HG02943 (cell line): Measurements from ENCODE around the gene LRRC4B.
"Not testable (repeated sequence)": the region's sequence is repeated elsewhere in the genome, so short reads cannot be mapped to it uniquely, and the experiment has no call there.

Source experiments
- ATAC-seq: cut with Tn5 transposase; IDR thresholded peaks from one replicate; pipeline ENCODE4 v1.9.1; 2021; ENCODE audit warnings: mild to moderate bottlenecking, low read depth, moderate library complexity; ENCODE audit not compliant: unreplicated experiment

The LRRC4B gene, protein sequence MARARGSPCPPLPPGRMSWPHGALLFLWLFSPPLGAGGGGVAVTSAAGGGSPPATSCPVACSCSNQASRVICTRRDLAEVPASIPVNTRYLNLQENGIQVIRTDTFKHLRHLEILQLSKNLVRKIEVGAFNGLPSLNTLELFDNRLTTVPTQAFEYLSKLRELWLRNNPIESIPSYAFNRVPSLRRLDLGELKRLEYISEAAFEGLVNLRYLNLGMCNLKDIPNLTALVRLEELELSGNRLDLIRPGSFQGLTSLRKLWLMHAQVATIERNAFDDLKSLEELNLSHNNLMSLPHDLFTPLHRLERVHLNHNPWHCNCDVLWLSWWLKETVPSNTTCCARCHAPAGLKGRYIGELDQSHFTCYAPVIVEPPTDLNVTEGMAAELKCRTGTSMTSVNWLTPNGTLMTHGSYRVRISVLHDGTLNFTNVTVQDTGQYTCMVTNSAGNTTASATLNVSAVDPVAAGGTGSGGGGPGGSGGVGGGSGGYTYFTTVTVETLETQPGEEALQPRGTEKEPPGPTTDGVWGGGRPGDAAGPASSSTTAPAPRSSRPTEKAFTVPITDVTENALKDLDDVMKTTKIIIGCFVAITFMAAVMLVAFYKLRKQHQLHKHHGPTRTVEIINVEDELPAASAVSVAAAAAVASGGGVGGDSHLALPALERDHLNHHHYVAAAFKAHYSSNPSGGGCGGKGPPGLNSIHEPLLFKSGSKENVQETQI

DNA sequence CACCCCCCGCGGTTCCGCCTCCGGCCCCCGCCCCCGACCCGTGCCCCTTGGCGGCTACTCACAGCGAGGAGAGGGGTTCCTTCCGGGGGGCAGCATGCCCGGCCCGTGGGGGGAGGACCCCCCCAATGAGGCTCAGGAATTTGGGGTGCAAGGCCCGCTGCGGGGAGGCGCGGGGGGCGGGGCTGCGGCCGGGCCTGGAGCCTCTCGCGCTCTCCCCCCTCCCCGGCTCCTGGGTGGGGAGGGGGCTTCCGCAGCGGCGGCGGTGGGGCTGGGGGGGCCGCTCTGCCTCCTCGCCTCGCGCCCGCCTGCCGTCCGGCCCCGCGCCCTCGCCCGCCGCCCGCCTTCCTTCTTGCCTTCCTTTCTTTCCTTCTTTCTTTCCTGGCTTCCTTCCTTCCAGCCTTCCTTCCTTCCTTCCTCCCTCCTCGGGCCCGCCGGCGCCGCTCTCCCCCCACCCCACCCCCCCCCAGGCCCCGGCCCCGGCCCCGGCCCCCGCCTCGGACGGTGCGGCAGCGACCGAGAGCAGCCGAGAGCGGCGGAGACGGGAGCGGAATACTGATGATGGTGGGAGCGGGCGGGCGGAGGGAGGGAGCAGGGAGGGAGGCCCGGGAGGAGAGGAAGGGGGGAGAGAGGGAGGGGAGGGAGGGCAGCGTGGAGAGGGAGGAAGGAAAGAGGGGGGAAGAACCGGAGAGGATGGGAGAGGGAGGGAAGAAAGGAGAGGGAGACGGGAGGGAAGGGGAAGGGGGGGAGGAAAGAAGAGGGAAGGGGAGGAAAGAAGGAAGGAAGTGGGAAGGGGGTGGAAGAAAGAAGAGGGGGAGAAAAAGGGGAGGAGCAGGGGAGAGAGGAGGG lies at the start of gene LRRC4B:
LRRC4B (minus strand) TSS at position 554 of the 846 bp plus-strand sequence. CDS start 19,597 bp downstream, outside the sequence.
- ATAC-seq, result no peak

DNA sequence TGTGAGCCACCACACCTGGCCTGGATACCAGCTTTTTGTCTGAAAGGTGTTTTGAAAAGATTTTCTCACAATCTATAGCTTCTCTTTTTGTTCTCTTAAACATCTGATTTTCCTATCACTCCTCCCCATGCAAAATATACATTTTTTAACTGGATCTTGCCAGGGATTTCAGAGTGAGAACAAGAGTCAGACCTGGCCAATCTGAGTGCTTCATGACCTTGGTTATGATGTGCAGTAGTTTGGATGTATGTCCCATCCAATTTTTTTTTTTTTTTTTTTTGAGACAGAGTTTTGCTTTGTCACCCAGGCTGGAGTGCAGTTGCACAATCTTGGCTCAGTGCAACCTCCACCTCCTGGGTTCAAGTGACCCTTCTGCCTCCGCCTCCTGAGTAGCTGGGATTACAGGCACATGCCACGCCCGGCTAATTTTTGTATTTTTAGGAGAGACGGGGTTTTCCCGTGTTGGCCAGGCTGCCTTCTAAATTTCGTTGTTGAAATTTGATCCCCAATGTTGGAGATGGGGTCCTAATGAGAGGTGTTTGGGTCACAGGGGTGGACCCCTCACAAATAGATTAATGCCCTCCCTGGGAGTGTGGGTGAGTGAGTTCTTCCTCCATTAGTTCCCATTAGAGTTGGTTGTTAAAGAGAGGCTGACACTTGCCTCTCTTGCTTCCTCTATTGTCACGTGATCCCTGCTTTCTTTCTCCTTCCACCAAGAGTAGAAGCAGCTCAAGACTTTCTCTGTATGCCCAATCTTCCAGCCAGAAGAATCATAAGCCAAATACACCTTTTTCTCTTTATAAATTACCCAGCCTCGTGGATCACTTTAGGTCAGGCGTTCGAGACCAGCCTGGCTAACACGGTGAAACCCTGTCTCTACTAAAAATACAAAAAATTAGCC lies 44.5 kb upstream of the LRRC4B start:
- not testable (repeated sequence) for ATAC-seq

DNA sequence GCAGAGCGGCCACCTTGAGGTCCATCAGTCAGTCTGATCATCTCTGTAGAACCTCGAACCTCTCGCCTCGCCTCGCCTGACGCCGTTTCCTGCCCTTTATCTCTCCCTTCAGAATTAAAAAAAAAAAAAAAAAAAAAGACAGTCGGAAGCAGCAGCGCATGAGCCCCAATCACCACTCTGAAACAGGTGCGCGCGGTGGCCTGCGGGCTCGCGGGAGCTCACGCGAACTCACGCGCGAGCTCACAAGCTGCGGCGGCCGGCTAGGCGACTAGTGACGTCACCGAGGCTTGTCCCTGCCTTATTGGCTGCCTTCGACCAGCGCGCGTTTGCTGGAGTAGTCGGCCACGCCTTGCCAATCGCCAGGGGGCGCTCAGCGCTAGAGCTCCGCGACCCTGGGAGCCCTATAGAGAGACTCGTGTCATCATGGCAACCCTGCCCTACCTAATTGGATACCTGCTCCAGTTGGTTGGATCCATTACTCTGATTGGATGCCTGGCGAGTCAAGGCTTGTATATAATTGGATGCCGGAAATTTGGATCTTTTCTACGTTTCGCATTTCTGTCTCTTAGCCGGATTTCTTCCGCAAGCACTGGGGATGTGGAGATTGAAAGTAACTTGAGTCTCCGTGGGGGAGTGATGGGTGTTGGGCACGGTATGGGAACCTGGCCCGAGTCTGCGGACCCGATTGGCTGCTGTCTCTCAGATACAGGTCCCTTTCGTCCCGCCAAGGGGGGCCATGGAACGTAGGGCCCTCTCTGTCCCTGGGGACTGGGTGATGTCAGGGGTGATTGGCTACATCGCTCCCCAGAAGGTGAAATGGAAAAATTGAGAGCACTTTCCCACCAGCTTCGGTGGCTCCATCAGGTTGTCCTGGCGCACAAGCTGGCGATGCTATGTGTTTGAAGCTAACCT lies 39.9 kb upstream of the LRRC4B start:
- no peak for ATAC-seq

DNA sequence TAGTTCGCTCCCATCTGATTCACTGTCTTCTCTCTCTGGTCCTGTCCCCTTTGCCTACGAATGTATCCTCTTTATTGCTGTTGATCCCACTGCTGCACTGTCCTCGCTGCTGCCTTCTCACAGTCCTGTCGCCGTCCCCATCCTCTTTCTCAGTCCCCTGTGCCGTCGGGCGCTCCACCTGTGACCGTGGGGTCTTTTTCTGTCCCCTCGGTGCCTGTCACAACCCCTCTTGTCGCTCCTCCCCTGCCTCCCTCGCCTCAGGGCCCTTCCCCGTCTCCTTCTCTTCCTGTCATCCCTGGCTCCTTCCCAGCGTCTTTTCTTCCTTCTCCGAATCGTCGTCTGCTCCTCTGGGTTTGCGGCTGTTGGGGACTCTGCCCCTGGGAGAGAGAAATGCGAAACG lies 39.2 kb upstream of the LRRC4B start:
- no peak for ATAC-seq

DNA sequence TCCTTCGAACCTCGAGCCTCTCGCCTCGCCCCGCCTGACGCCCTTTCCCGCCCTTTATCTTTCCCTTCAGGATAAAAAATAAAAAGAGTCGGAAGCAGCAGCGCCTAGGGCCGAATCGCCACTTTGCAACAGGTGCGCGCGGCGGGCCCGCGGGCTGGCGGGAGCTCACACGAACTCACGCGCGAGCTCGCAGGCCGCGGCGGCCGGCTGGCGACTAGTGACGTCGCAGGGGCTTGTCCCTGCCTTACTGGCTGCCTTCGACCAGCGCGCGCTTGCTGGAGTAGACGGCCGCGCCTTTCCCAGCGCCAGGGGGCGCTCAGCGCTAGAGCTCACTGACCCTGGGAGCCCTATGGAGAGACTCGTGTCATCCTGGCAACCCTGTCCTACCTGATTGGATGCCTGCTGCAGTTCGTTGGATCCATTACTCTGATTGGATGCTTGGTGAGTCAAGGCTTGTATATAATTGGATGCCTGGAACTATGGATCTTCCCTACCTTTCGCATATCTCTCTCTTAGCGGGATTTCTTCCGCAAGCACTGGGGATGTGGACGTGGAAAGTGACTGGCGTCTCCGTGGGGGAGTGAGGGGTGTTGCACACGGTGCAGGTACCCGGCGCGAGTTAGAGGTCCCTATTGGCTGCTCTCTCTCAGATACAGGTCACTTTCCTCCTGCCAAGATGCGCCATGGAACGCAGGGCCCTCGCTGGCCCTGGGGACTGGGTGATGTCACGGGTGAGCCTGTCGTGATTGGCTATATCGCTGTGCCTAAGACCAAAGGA lies 38.0 kb upstream of the LRRC4B start:
- ATAC-seq, result not testable (repeated sequence)

DNA sequence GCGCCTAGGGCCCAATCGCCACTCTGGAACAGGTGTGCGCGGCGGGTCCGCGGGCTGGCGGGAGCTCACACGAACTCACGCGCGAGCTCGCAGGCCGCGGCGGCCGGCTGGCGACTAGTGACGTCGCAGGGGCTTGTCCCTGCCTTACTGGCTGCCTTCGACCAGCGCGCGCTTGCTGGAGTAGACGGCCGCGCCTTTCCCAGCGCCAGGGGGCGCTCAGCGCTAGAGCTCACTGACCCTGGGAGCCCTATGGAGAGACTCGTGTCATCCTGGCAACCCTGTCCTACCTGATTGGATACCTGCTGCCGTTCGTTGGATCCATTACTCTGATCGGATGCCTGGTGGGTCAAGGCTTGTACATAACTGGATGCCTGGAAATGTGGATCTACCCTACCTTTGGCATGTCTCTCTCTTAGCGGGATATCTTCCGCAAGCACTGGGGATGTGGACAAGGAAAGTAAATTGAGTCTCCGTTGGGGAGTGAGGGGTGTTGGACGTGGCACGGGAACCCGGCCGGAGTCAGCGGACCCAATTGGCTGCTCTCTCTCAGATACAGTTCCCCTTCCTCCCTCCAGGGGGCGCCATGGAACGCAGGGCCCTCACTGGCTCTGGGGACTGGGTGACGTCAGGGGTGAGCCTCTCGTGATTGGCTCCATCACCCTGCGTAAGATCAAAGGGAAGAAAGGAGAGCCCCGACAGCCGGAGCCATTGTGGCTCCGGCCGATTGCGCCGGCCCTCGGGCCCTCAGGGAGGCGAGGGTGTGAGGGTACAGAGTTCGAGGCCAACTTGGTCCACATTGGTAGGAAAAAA lies 36.2 kb upstream of the LRRC4B start:
- ATAC-seq, result not testable (repeated sequence)

DNA sequence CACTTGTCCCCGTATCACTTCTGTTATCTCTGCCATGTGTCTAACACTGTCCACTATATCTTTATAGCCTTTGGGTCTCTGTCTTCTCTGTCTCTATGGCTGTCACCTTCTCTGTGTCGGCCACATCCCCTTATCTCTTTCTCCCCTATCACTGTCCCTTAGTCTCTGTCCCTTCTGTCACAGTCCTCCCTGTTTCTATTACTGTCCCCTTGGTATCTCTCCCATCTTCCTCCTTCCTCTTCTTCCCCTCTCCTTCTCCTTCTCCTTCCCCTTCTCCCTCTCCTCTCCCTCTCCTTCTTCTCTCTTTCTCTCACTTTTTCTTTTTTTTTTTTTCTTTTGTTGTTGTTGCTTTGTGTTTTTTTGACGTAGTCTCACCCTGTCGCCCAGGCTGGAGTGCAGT lies 34.7 kb upstream of the LRRC4B start:
- no peak for ATAC-seq

DNA sequence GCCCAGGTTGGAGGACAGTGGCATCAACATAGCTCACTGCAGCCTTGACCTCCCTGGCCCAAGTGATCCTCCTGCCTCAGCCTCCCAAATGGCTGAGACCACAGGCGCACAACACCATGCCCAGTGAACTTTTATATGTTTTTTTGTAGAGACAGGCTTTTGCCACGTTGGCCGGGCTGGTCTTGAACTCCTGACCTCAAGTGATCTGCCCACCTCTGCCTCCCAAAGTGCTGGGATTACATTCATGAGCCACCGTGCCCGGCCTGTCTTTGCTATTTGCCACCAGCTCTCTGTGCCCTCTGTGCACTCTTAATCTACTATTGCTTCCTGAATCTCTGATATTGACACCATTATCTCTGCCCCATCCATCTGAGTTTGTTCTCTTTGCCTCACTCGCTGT lies 34.3 kb upstream of the LRRC4B start:
- no peak for ATAC-seq

DNA sequence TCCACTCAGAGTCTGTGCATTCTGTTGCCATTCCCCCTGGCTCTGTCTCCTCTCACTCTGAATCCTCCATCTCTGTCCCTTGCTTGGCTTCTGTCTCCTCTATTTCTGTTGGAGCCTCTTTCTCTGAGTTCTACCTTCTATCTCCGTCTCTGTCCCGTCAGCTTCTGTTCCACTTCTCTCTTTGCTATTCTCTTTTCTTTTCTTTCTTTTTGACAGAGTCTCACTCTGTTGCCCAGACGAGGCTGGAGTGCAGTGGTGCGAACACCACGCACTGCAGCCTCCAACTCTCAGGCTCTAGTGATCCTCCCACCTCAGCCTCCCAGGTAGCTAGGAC lies 33.8 kb upstream of the LRRC4B start:
- no peak for ATAC-seq

DNA sequence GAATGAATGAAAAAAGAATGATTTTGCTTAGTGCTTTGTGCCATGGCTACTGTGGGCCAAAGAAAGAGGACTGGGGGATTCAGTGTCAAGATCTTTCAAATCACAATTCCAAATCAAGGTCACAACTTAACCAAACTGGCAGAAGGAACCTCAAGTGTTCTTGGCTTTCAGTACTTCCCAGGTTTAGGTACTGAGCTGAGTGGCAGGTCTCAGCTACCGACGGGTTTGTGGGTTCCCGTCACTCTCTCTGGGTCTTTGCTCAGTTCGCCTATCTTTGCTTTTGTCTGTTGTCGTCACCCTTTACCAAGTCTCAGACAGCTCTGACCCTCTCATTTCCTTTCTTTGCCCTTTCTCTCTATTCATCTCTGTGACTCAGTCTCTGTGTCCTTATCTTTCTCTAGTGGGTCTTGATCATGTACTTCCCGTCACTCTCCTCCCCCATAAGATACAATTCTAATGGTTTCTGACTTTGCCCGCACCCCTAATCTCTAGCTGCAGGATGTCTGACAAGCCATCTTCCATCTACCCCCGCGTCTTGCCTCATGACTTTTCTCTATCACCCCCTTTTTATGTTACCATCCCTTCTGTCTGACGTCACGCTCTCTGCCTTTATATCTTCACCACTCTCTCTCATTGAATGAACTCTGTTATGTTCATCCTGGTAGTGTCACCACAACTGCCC lies 33.3 kb upstream of the LRRC4B start:
- no peak for ATAC-seq

DNA sequence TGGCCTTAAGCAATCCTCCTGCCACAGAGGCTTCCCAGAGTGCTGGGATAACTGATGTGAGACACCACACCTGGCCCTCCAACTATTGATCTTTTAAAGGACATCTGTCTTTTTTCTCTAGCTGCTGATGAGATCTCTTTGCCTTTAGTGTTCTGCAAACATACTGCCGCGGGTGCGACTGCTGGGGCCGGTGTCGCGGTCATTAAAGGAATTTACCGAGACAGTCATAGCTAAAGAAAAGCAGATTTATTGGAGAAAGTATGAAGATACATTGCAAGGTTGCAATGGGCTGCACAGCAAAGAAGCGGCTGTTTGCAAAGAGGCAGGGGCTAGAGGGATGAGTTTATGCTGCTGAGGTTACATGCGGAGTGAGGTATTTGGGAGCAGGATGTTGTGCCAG lies 31.2 kb upstream of the LRRC4B start:
- no peak for ATAC-seq

DNA sequence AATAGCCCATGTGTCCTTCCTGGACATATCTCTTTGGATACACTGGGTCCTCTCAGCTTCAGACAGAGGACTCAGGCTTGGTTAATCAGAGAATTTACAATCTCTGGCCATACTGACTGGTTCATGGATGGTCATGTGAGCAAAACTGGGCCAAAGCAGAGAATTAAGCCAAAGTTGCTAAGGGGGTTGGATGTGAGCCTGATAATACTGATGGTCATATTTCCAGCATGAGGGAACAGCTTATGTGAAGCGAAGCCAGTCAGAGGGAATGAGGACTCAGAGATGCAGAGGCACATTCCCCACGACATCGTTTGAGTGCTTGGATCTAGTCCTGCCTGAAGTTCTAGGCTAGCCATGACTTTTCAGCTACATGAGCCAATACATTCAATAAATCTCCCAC lies 22.0 kb upstream of the LRRC4B start:
- no peak for ATAC-seq

DNA sequence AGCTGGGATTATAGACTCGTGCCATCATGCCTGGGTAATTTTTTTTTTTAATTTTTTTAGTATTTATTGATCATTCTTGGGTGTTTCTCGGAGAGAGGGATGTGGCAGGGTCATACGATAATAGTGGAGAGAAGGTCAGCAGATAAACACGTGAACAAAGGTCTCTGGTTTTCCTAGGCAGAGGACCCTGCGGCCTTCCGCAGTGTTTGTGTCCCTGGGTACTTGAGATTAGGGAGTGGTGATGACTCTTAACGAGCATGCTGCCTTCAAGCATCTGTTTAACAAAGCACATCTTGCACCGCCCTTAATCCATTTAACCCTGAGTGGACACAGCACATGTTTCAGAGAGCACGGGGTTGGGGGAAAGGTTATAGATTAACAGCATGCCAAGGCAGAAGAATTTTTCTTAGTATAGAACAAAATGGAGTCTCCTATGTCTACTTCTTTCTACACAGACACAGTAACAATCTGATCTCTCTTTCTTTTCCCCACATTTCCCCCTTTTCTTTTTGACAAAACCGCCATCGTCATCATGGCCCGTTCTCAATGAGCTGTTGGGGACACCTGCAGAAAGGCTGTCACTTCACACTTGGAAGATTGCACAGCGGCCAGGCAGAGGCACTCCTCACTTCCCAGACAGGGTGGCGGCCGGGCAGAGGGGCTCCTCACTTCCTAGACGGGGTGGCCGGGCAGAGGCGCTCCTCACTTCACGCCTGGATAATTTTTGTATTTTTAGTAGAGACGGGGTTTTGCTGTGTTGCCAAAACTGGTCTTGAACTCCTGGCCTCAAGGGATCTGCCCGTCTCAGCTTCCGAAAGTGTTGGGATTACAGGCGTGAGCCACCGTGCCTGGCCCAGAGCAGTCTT lies 13.8 kb upstream of the LRRC4B start:
- ATAC-seq, result not testable (repeated sequence)

DNA sequence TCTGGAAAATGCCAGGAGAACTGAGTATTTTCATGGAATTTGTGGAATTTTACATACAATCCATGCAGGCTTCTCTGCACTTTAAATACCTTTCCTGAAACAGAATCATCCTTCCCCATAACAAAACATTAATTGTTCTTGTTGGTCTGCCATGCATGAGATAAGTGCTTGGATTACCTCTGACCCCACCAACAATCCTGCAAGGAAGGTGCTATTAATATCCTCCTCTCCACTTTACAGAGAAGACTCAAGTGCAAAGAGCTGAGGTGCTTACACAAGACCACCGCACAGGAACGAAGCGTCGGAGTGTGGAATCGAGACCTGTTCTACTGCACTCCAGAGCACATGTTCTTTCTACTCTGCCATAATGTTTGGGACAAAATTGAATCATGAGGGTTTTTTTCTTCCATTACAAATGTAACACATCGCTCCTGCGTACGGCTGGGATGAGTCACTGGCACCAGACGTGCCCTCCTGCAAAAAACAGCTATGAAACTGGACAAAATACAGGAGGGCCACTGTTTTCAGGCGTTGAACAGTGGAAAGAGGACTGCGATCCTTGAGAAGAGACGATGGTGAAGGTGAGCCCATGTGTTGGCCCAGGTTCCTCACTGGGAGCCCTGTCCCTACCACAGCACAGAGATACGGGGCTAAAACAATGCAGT lies 12.9 kb upstream of the LRRC4B start:
- ATAC-seq, result no peak

DNA sequence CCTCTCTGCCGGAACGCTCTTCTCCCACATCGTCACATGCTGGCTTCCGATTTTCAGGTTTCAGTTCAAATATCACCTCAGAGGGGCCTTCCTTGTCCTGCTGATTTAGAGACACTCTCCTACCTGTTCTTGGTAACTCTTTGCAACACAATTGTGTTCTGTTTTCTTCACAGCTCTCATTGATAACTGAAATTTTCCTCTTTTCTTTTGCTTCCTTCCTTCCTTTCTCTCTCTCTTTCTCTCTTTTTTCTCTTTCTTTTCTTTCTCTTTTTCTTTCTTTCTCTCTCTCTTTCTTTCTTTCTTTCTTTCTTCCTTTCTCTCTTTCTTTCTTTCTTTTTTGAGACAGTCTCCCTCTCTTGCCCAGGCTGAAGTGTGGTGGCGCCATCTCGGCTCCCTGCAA lies 12.0 kb upstream of the LRRC4B start:
- ATAC-seq, result no peak

DNA sequence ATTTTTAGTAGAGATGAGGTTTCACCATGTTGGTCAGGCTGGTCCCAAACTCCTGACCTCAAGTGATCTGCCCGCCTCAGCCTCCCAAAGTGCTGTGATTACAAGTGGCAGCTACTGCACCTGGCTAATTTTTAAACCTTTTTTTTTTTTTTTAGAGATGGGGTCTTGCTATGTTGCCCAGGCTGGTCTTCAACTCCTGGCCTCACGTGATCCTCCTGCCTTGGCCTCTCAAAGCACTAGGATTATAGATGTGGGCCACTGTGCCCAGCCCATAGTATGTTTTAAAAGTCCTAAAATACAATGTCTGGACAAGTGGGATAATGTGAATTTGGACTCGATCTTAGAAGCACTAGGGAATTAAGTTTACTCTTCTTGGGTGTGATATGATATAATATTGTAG lies 8.5 kb upstream of the LRRC4B start:
- ATAC-seq, result not testable (repeated sequence)
